Mesendoderm (in vitro differentiated cells): ENCODE data around the gene RIIAD1.
"Not testable (repeated sequence)": the region's sequence is repeated elsewhere in the genome, so short reads cannot be mapped to it uniquely, and the experiment has no call there.

Source experiments
- DNase-seq: peaks from one replicate; pipeline ENCODE4 v3.0.0; 2013
- H2AK5ac ChIP-seq: 2 replicates; pipeline ENCODE4 v1.6.1; 2013; ENCODE audit warnings: low read length, inconsistent platforms
- H2BK120ac ChIP-seq: 2 replicates; pipeline ENCODE4 v1.6.1; 2013; ENCODE audit warnings: low read depth, mild to moderate bottlenecking, low read length, moderate library complexity, mixed read lengths
- H2BK15ac ChIP-seq: replicated peaks from 2 replicates; pipeline ENCODE4 v1.6.1; 2013; ENCODE audit warnings: low read depth, mild to moderate bottlenecking, moderate library complexity
- H2BK5ac ChIP-seq: 2 replicates; pipeline ENCODE4 v1.6.1; 2013; ENCODE audit warnings: low read length, inconsistent platforms
- H3K18ac ChIP-seq: 2 replicates; pipeline ENCODE4 v1.6.1; 2013; ENCODE audit warnings: mild to moderate bottlenecking, low read length, mixed read lengths
- H3K23ac ChIP-seq: one replicate; pipeline ENCODE4 v1.6.1; 2013; ENCODE audit warnings: low read length
- H3K27ac ChIP-seq: 2 replicates; pipeline ENCODE4 v1.5.1; 2013; ENCODE audit warnings: low read depth, mild to moderate bottlenecking, inconsistent platforms, low read length, moderate library complexity
- H3K27me3 ChIP-seq: 2 replicates; pipeline ENCODE4 v1.6.1; 2013; ENCODE audit warnings: low read length, control low read depth, mild to moderate bottlenecking, inconsistent platforms; ENCODE audit not compliant: insufficient read depth, poor library complexity
- H3K36me3 ChIP-seq: 2 replicates; pipeline ENCODE4 v1.6.1; 2013; ENCODE audit warnings: low read length, inconsistent platforms; ENCODE audit not compliant: control insufficient read depth, insufficient read depth
- H3K4ac ChIP-seq: one replicate; pipeline ENCODE4 v1.6.1; 2013; ENCODE audit warnings: low read depth, mild to moderate bottlenecking, low read length, moderate library complexity
- H3K4me1 ChIP-seq: 2 replicates; pipeline ENCODE4 v1.6.1; 2013; ENCODE audit warnings: low read depth, low read length, inconsistent platforms; ENCODE audit not compliant: control insufficient read depth
- H3K4me2 ChIP-seq: 2 replicates; pipeline ENCODE4 v1.6.1; 2013; ENCODE audit warnings: low read length
- H3K4me3 ChIP-seq: 2 replicates; pipeline ENCODE4 v1.5.1; 2013; ENCODE audit warnings: mild to moderate bottlenecking, low read length
- H3K56ac ChIP-seq: one replicate; pipeline ENCODE4 v1.6.1; 2013; ENCODE audit warnings: low read length
- H3K79me1 ChIP-seq: 2 replicates; pipeline ENCODE4 v1.6.1; 2013; ENCODE audit warnings: low read length, inconsistent platforms
- H3K79me2 ChIP-seq: 2 replicates; pipeline ENCODE4 v1.6.1; 2013; ENCODE audit warnings: mild to moderate bottlenecking, low read length; ENCODE audit not compliant: control insufficient read depth, insufficient read depth
- H3K9ac ChIP-seq: 2 replicates; pipeline ENCODE4 v1.6.1; 2013; ENCODE audit warnings: low read length, inconsistent platforms
- H4K5ac ChIP-seq: one replicate; pipeline ENCODE4 v1.6.1; 2013; ENCODE audit warnings: low read length
- H4K8ac ChIP-seq: one replicate; pipeline ENCODE4 v1.6.1; 2013; ENCODE audit warnings: low read depth, mild to moderate bottlenecking, control low read depth, low read length, moderate library complexity
- WGBS: extraction: QIAGEN DNeasy Blood & Tissue Kit; methylation state at CpG from one replicate; pipeline ENCODE4 v1.1.7; 2013; ENCODE audit warnings: low lambda C conversion rate, missing lambda C conversion rate; ENCODE audit not compliant: insufficient coverage; ENCODE audit errors: extremely low coverage; 5-methylcytosine and 5-hydroxymethylcytosine counted together

The RIIAD1 gene

GRCh38 chr1:151729966-151730291, 8.6 kb downstream of the RIIAD1 start:
- no peak for DNase-seq
- Histone ChIP-seq H3K79me1 (no peaks in the 10 kb centered on the region), H3K36me3 (no peaks in the 10 kb centered on the region), H2BK5ac (no peak overlapping the region), H3K4me2 (no peak overlapping the region), H3K4ac (no peak overlapping the region), H3K56ac (no peak overlapping the region), H2BK120ac (no peak overlapping the region), H4K5ac (no peak overlapping the region), H3K27me3 (no peaks in the 10 kb centered on the region), H2BK15ac (no peak overlapping the region), H3K27ac (no peak overlapping the region), H3K23ac (no peak overlapping the region), H3K4me1 (peaks cover 1% of the 10 kb centered on the region), H3K9ac (no peak overlapping the region), H2AK5ac (no peak overlapping the region), H3K79me2 (no peaks in the 10 kb centered on the region), H3K4me3 (no peak overlapping the region), H3K18ac (no peak overlapping the region), H4K8ac (no peak overlapping the region)
- WGBS: no CpG with 5 or more reads among the region's 4 CpGs

- no peak overlapping the region for H3K9ac ChIP-seq
- H3K79me2 ChIP-seq: no peaks in the 10 kb centered on the region
- WGBS: no CpG with 5 or more reads among the region's 3 CpGs
- H3K18ac ChIP-seq: no peak overlapping the region
- H3K79me1 ChIP-seq: no peaks in the 10 kb centered on the region
- H3K36me3 ChIP-seq: no peaks in the 10 kb centered on the region
- no peak overlapping the region for H3K4me2 ChIP-seq
- no peak overlapping the region for H3K4ac ChIP-seq
- no peak overlapping the region for H3K23ac ChIP-seq
- no peak overlapping the region for H2BK120ac ChIP-seq
- DNase-seq: no peak
- no peak overlapping the region for H3K4me3 ChIP-seq
- no peaks in the 10 kb centered on the region for H3K27me3 ChIP-seq
- H4K5ac ChIP-seq: no peak overlapping the region
- H2BK5ac ChIP-seq: no peak overlapping the region
- no peak overlapping the region for H2AK5ac ChIP-seq
- H3K4me1 ChIP-seq: peaks cover under 1% of the 10 kb centered on the region
- no peak overlapping the region for H3K27ac ChIP-seq
- H4K8ac ChIP-seq: no peak overlapping the region
- no peak overlapping the region for H2BK15ac ChIP-seq
- no peak overlapping the region for H3K56ac ChIP-seq
Measured at GRCh38 chr1:151733126-151733525, 11.8 kb downstream of the RIIAD1 start.

DNA sequence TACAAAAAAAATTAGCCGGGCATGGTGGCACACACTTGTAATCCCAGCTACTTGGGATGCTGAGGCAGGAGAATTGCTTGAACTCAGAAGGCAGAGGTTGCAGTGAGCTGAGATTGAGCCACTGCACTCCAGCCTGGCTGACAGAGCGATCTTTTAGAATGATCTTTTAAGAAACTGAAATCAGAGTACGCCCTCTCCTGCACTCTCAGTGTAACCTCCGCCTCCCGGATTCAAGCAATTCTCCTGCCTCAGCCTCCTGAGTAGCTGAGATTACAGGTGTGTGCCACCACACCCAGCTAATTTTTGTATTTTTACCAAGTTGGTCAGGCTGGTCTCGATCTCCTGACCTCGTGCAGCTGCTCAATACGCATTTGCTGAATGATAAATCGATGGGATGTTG, 12.7 kb downstream of the RIIAD1 start:
- not testable (repeated sequence) for H3K27me3 ChIP-seq, H3K4me3 ChIP-seq, H4K8ac ChIP-seq, H3K36me3 ChIP-seq, H2AK5ac ChIP-seq, H2BK120ac ChIP-seq, H3K56ac ChIP-seq, H3K4me2 ChIP-seq, H3K4ac ChIP-seq, H2BK5ac ChIP-seq, H3K4me1 ChIP-seq, H3K9ac ChIP-seq, H2BK15ac ChIP-seq, H3K27ac ChIP-seq, H3K79me2 ChIP-seq, DNase-seq, H3K23ac ChIP-seq, H3K18ac ChIP-seq, H4K5ac ChIP-seq, H3K79me1 ChIP-seq
- no CpG with 5 or more reads among the region's 9 CpGs for WGBS

DNA sequence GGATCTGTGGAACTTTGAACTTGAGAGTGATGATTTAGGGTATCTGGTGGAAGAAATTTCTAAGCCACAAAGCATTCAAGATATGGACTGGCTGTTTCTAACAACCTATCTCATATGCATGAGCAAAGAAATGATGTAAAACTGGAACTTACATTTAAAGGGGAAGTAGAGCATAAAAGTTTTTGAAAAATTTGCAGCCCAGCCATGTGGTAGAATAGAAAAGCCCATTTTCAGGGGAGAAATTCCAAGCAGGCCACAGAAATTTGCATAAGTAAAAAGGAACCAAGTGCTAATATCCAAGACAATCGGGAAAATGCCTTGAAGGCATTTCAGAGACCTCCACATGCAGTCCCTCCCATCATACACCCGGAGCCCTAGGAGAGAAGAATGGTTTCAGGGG, 15.7 kb downstream of the RIIAD1 start:
- H3K4me2 ChIP-seq: no peak overlapping the region
- no peak overlapping the region for H2BK5ac ChIP-seq
- no peak overlapping the region for H4K5ac ChIP-seq
- no peak overlapping the region for H3K27ac ChIP-seq
- DNase-seq: no peak
- no peak overlapping the region for H3K4me3 ChIP-seq
- H3K79me2 ChIP-seq: no peaks in the 10 kb centered on the region
- no peaks in the 10 kb centered on the region for H3K79me1 ChIP-seq
- H3K4ac ChIP-seq: no peak overlapping the region
- H3K4me1 ChIP-seq: no peaks in the 10 kb centered on the region
- H2BK120ac ChIP-seq: no peak overlapping the region
- no CpG with 5 or more reads among the region's 2 CpGs for WGBS
- H3K18ac ChIP-seq: no peak overlapping the region
- H3K9ac ChIP-seq: no peak overlapping the region
- no peak overlapping the region for H3K56ac ChIP-seq
- no peaks in the 10 kb centered on the region for H3K36me3 ChIP-seq
- no peaks in the 10 kb centered on the region for H3K27me3 ChIP-seq
- H3K23ac ChIP-seq: no peak overlapping the region
- no peak overlapping the region for H2BK15ac ChIP-seq
- no peak overlapping the region for H4K8ac ChIP-seq
- H2AK5ac ChIP-seq: no peak overlapping the region

GRCh38 chr1:151737479-151737878, 16.2 kb downstream of the RIIAD1 start:
- Histone ChIP-seq H2BK120ac (no peak overlapping the region), H3K27me3 (no peaks in the 10 kb centered on the region), H3K79me1 (no peaks in the 10 kb centered on the region), H3K4me2 (no peak overlapping the region), H2BK15ac (no peak overlapping the region), H3K4me1 (no peaks in the 10 kb centered on the region), H3K56ac (no peak overlapping the region), H4K5ac (no peak overlapping the region), H3K79me2 (no peaks in the 10 kb centered on the region), H3K4me3 (no peak overlapping the region), H2AK5ac (no peak overlapping the region), H3K36me3 (no peaks in the 10 kb centered on the region), H3K18ac (no peak overlapping the region), H4K8ac (no peak overlapping the region), H3K23ac (no peak overlapping the region), H3K27ac (no peak overlapping the region), H2BK5ac (no peak overlapping the region), H3K4ac (no peak overlapping the region), H3K9ac (no peak overlapping the region)
- DNase-seq: peak; percentile 10

DNA sequence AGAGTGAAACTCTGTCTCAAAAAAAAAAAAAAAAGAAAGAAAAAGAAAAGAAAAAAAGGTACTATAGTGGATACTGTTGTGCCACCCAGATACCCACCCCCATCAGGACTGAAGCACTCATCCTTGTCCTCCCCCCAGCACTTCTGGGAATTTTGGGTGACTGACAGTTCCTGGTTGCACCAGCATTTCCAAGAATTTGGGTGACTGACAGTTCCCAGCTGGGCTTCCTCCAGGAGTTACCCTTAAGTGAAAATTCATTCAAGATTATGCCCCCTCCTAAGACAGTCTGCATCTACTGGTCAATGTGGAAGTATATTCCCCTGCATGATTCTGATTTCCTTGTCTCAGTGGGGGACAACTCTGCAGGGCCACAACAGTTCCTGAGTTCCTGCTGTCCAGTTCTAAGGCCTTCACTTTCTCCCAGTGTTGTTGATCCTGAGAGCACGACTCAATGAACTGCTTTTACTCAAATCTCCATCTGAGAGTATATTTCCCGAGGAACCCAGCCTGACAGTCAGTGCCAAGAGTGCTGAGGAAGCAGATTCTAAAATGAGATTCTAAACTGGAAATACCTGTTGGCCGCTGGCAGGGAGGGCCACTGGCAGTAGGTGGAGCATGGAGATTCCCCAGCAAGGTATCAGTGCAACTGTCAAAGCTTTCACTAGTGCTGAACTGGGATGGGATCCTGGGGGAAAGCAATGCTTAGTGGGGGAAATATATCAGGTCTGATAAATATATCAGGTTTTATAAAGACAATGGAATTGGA, 18.5 kb downstream of the RIIAD1 start:
- H3K4me3 ChIP-seq: no peak overlapping the region
- no peak overlapping the region for H3K56ac ChIP-seq
- no peaks in the 10 kb centered on the region for H3K36me3 ChIP-seq
- no peaks in the 10 kb centered on the region for H3K79me1 ChIP-seq
- no peak overlapping the region for H4K5ac ChIP-seq
- H3K4ac ChIP-seq: no peak overlapping the region
- H3K4me2 ChIP-seq: no peak overlapping the region
- no peak overlapping the region for H3K18ac ChIP-seq
- H3K27me3 ChIP-seq: no peaks in the 10 kb centered on the region
- no peak overlapping the region for H3K9ac ChIP-seq
- no peak overlapping the region for H2AK5ac ChIP-seq
- no peak overlapping the region for H3K27ac ChIP-seq
- no peaks in the 10 kb centered on the region for H3K4me1 ChIP-seq
- WGBS: no CpG with 5 or more reads among the region's 3 CpGs
- H3K79me2 ChIP-seq: no peaks in the 10 kb centered on the region
- no peak overlapping the region for H2BK5ac ChIP-seq
- H2BK120ac ChIP-seq: no peak overlapping the region
- no peak overlapping the region for H2BK15ac ChIP-seq
- H3K23ac ChIP-seq: no peak overlapping the region
- H4K8ac ChIP-seq: no peak overlapping the region
- DNase-seq: peak; percentile 52
